ENCODE results near the gene KERA.

DNA sequence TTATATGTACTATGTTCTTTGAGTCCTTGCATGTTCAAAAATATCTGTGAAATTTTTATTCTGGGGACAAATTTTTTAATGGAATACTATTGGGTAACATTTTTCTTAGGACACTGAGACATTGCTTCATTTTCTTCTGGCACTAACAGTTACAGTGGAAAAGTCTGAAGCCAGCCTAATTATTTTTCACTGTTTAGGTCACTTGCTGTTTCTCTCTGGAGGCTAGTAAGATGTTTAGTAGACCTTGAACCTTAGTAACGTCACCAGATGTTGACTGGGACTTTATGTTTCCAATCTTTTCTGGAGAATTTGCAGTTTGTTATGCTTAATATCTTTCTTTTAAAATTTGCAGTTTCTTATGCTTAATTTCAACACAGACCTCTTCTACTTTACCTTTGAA is 40.8 kb downstream of the KERA start:
- TF ChIP-seq, protein P1, sequence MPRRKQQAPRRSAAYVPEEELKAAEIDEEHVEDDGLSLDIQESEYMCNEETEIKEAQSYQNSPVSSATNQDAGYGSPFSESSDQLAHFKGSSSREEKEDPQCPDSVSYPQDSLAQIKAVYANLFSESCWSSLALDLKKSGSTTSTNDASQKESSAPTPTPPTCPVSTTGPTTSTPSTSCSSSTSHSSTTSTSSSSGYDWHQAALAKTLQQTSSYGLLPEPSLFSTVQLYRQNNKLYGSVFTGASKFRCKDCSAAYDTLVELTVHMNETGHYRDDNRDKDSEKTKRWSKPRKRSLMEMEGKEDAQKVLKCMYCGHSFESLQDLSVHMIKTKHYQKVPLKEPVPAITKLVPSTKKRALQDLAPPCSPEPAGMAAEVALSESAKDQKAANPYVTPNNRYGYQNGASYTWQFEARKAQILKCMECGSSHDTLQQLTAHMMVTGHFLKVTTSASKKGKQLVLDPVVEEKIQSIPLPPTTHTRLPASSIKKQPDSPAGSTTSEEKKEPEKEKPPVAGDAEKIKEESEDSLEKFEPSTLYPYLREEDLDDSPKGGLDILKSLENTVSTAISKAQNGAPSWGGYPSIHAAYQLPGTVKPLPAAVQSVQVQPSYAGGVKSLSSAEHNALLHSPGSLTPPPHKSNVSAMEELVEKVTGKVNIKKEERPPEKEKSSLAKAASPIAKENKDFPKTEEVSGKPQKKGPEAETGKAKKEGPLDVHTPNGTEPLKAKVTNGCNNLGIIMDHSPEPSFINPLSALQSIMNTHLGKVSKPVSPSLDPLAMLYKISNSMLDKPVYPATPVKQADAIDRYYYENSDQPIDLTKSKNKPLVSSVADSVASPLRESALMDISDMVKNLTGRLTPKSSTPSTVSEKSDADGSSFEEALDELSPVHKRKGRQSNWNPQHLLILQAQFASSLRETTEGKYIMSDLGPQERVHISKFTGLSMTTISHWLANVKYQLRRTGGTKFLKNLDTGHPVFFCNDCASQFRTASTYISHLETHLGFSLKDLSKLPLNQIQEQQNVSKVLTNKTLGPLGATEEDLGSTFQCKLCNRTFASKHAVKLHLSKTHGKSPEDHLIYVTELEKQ (tag by site-specific recombination; IDR thresholded peaks at IDR 0.05; ENCODE audit: borderline replicate concordance): no peak
- TF ChIP-seq ZNF571 (tag by site-specific recombination; IDR thresholded peaks at IDR 0.05) (no peak), BCL11A (tag by site-specific recombination; IDR thresholded peaks at IDR 0.05; ENCODE audit: low read depth) (no peak), SP7 (tag by site-specific recombination; IDR thresholded peaks at IDR 0.05) (no peak), ZNF510 (tag by site-specific recombination; IDR thresholded peaks at IDR 0.05; ENCODE audit: insufficient replicate concordance) (no peak), ZNF785 (tag by site-specific recombination; IDR thresholded peaks at IDR 0.05) (no peak), ZNF324 (tag by site-specific recombination; IDR thresholded peaks at IDR 0.05) (no peak), ZNF544 (tag by site-specific recombination; IDR thresholded peaks at IDR 0.05) (no peak), ZNF335 (tag by site-specific recombination; conservative IDR thresholded peaks at IDR 0.05) (no peak), ZBTB1 (tag by site-specific recombination; IDR thresholded peaks at IDR 0.05) (no peak), PRDM1 (tag by site-specific recombination; IDR thresholded peaks at IDR 0.05) (no peak)
- TF ChIP-seq, protein P2, sequence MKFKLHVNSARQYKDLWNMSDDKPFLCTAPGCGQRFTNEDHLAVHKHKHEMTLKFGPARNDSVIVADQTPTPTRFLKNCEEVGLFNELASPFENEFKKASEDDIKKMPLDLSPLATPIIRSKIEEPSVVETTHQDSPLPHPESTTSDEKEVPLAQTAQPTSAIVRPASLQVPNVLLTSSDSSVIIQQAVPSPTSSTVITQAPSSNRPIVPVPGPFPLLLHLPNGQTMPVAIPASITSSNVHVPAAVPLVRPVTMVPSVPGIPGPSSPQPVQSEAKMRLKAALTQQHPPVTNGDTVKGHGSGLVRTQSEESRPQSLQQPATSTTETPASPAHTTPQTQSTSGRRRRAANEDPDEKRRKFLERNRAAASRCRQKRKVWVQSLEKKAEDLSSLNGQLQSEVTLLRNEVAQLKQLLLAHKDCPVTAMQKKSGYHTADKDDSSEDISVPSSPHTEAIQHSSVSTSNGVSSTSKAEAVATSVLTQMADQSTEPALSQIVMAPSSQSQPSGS (tag by site-specific recombination; IDR thresholded peaks at IDR 0.05; ENCODE audit: low read depth): no peak
- TF ChIP-seq, protein P3, sequence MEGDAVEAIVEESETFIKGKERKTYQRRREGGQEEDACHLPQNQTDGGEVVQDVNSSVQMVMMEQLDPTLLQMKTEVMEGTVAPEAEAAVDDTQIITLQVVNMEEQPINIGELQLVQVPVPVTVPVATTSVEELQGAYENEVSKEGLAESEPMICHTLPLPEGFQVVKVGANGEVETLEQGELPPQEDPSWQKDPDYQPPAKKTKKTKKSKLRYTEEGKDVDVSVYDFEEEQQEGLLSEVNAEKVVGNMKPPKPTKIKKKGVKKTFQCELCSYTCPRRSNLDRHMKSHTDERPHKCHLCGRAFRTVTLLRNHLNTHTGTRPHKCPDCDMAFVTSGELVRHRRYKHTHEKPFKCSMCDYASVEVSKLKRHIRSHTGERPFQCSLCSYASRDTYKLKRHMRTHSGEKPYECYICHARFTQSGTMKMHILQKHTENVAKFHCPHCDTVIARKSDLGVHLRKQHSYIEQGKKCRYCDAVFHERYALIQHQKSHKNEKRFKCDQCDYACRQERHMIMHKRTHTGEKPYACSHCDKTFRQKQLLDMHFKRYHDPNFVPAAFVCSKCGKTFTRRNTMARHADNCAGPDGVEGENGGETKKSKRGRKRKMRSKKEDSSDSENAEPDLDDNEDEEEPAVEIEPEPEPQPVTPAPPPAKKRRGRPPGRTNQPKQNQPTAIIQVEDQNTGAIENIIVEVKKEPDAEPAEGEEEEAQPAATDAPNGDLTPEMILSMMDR (tag by site-specific recombination; IDR thresholded peaks at IDR 0.05): no peak
- TF ChIP-seq, protein P4, sequence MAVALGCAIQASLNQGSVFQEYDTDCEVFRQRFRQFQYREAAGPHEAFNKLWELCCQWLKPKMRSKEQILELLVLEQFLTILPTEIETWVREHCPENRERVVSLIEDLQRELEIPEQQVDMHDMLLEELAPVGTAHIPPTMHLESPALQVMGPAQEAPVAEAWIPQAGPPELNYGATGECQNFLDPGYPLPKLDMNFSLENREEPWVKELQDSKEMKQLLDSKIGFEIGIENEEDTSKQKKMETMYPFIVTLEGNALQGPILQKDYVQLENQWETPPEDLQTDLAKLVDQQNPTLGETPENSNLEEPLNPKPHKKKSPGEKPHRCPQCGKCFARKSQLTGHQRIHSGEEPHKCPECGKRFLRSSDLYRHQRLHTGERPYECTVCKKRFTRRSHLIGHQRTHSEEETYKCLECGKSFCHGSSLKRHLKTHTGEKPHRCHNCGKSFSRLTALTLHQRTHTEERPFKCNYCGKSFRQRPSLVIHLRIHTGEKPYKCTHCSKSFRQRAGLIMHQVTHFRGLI (tag by site-specific recombination; IDR thresholded peaks at IDR 0.05): no peak

Measured in HEK293 (cell line).